ENCODE results near the gene HENMT1. TPM values are rescaled to one million over a fixed set of nuclear protein-coding genes. Genes with fewer than 3 reads are reported as not detected.

The HENMT1 gene
- total RNA-seq, 2 donors from 2014 or later, result 14.3 to 14.5 TPM

DNA sequence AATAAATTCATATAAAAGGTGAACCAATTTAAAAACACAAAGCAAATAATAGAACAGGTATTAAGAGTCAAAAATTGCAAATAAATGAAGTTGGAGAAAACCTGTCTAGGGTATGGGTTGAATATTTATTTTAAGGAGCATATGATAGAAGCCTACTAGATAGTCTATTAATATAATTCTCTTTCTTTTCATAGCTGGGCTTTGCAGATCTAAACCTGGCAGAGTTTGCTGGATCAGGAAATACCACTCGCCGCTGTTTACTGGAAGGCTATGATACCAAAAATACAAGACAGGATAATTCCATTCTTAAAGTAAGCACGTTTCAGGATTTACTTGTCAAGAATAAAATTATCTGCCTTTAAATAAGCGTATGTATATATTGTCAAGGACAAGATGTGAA, 48.9 kb downstream of the HENMT1 start:
- ATAC-seq, result no peak
- H3K9me3 Mint-ChIP-seq, result no peaks in the 10 kb centered on the region
- no peak overlapping the region for H3K27ac Mint-ChIP-seq
- no peaks in the 10 kb centered on the region for H3K36me3 Mint-ChIP-seq
- no peak for DNase-seq (ENCODE audit: low spot score in 2 of 2)

DNA sequence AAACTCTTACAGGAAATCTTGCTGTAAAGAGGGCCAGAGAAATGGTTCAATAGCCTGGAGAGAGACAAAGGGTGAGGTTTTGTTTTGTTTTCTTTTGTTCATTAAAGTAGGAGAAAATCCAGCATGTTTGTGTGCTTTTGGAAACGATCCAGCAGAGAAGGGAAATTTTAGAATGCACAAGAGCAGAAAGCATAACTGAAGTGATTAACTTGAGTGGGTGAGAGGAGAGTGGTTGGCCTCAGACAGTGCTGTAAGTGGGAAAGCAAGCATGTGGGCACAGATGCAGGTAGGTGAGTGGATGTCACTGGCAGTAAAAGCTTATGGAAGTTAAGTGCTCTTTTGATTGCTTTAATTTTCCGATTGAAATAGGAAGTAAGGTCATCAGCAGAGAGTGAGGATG, 50.8 kb downstream of the HENMT1 start:
- Mint-ChIP-seq H3K9me3 (no peaks in the 10 kb centered on the region), H3K36me3 (no peaks in the 10 kb centered on the region), H3K27ac (peak overlapping the region; percentile 18 to 31)
- no peak for ATAC-seq
- no peak for DNase-seq (ENCODE audit: low spot score in 2 of 2)

DNA sequence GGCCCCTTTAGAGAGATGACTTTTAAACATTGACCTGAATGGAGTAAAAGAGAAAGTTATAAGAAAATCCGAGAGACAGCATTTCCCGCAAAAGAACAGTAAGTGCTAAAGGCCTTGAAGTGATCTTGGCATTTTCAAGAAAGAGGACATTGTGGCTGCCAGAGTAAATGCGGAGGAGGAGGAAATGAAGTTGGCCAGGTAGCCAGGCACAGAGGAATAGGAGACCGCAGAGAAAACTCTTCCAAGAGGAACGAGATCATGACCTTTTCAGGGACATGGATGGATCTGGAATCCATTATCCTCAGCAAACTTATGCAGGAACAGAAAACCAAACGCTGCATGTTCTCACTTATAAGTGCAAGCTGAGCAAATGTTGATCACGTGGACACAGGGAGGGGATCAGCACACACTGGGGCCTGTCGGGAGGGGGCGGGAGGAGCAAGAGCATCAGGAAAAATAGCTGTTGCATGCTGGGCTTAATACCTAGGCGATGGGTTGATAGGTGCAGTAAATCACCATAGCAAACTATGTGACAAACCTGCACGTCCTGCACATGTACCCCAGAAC, 51.3 kb downstream of the HENMT1 start:
- Mint-ChIP-seq H3K9me3 (no peaks in the 10 kb centered on the region), H3K36me3 (no peaks in the 10 kb centered on the region), H3K27ac (peak overlapping the region in 1 of 2 donors; percentile 18)
- ATAC-seq, result no peak
- no peak for DNase-seq (ENCODE audit: low spot score in 2 of 2)

DNA sequence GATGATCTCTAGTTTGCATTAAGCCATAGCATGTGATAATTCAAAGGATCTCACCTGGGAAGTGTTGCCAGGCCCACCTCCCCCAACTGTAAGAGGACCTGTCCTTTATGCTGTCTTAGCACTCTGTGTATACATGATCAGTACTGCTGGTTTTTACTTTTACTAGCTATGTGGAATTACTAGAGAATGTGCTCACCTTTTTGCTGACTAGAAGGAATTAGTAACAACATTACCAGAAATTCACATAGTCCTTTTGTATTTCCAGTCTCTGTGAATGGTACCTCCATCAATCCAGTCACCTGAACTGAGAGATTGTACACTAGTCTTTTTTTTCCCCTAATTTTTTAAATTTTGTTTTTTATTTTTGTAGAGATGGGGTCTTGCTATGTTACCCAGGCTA, 54.4 kb downstream of the HENMT1 start:
- ATAC-seq (no peak), DNase-seq (ENCODE audit: low spot score in 2 of 2) (no peak)
- H3K27ac Mint-ChIP-seq, result no peak overlapping the region
- no peaks in the 10 kb centered on the region for H3K36me3 Mint-ChIP-seq
- H3K9me3 Mint-ChIP-seq, result no peaks in the 10 kb centered on the region

DNA sequence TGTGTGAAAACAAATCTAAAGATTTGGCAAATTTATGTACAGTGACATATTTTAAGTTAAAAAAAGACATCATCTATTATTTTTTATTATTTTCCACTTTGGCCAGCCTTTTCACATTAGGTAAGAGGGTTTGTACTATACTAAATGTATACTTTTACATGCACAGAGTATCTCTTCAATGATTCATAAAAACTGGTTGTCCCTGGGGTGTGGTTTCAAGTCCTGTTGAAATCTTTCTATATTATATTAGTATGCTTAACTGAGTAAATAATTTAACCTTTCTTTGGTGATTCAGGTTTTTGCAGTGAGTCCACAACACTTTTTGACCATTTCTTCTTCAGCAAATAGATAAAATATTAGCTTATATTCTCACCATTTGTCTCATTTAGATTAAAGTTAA, 55.3 kb downstream of the HENMT1 start:
- no peak for ATAC-seq
- H3K27ac Mint-ChIP-seq, result no peak overlapping the region
- H3K36me3 Mint-ChIP-seq, result no peaks in the 10 kb centered on the region
- no peak for DNase-seq (ENCODE audit: low spot score in 2 of 2)
- no peaks in the 10 kb centered on the region for H3K9me3 Mint-ChIP-seq

DNA sequence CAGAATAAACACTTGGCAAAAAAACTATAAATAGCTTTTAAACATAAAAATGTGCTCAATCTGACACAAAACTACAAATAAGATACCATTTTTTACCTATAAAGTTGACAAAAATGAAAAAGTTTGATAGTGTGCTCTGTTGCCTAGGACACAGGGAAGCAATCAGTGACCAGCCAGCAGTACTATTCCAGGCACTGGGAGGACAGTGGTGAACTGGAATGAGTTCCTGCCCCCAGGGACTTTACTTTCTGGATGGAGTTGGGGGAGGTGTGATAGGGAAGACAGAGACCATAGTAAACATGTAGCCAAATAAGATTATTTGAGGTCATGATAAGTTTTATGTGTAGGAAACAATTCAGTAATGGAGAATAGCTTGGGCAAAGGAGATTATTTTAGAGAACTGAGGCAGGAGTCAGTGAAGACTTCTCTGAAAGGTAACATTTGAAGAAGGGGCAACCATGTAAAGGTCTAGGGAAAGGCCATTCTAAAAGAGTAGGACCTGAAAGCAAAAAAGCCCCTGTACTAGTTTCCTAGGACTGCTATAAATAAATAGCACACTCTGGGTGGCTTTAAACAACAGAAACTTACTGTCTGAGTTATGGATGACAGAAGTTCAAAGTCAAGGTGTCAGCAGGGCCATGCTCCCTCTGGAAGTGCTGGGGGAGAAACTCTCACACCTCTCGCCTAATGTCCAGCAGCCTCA, 59.0 kb downstream of the HENMT1 start:
- DNase-seq (ENCODE audit: low spot score in 2 of 2) (no peak), ATAC-seq (no peak)
- Mint-ChIP-seq H3K9me3 (no peaks in the 10 kb centered on the region), H3K27ac (no peak overlapping the region), H3K36me3 (no peaks in the 10 kb centered on the region)

DNA sequence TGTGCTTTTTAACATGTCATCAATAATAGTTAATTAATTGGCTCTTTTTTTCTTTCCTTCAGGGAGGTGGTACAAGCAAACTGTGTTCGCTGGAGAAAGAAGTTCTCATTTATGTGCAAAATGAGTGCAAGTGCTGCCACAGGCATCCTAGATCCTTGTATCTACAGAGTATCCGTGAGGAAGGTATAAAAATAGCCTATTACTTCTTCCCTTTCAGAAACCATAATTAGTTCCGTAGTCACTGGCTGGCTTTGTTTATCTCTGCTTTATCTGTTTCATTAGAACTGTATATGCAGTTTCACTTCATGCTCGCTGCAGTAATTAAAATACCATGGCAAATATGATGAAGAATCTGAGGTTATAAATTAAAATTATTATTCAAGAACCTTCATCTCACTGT, 60.4 kb downstream of the HENMT1 start:
- ATAC-seq (no peak), DNase-seq (ENCODE audit: low spot score in 2 of 2) (no peak)
- Mint-ChIP-seq H3K9me3 (no peaks in the 10 kb centered on the region), H3K27ac (no peak overlapping the region), H3K36me3 (no peaks in the 10 kb centered on the region)

DNA sequence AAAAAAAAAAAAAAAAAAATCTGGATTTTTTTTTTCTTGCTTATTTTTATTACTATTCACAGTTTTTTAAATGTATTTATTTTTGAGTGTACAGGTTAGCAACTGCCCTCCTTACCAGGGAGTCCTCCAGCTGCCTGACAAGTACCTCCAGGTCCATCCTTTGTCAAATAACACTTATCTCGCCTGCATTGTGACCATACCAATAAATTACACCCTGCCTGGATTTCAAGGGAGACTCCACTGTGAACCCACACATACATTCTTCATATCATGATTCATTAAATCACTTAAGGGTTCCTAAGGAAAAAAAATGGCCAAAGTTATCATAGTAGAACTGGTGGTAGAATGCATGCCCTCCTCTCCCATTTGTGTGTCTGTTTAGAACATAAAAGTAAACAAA, 62.6 kb downstream of the HENMT1 start:
- no peaks in the 10 kb centered on the region for H3K9me3 Mint-ChIP-seq
- H3K27ac Mint-ChIP-seq, result no peak overlapping the region
- DNase-seq (ENCODE audit: low spot score in 2 of 2) (no peak), ATAC-seq (no peak)
- no peaks in the 10 kb centered on the region for H3K36me3 Mint-ChIP-seq

Other genes starting within 250 kb of the HENMT1 start
- not detected for gene NBPF6, start 210.8 kb downstream of the HENMT1 start, total RNA-seq
- gene EEIG2, start 101.0 kb downstream of the HENMT1 start, total RNA-seq, result 10 to 100 TPM in 1 of 2 donors, 1 to 10 TPM in 1; 5.3 to 13.6 TPM
- gene PRPF38B, start 31.2 kb upstream of the HENMT1 start, total RNA-seq, result 10 to 100 TPM; 64.5 to 69.4 TPM
- under 1 TPM; 0.07 to 0.31 TPM for gene FNDC7, start 51.8 kb upstream of the HENMT1 start, total RNA-seq
- 10 to 100 TPM; 34.8 to 44.4 TPM for gene STXBP3, start 85.6 kb upstream of the HENMT1 start, total RNA-seq
- gene AKNAD1, start 196.0 kb upstream of the HENMT1 start, total RNA-seq, result not detected
- gene GPSM2, start 215.9 kb upstream of the HENMT1 start, total RNA-seq, result 10 to 100 TPM; 17.3 to 28.1 TPM